ENCODE results near the gene IL6R. TPM values are rescaled to one million over a fixed set of nuclear protein-coding genes. Genes with fewer than 3 reads are reported as not detected.

Gene IL6R
- total RNA-seq, 1 donor from 2014 or later: 0.78 TPM

DNA sequence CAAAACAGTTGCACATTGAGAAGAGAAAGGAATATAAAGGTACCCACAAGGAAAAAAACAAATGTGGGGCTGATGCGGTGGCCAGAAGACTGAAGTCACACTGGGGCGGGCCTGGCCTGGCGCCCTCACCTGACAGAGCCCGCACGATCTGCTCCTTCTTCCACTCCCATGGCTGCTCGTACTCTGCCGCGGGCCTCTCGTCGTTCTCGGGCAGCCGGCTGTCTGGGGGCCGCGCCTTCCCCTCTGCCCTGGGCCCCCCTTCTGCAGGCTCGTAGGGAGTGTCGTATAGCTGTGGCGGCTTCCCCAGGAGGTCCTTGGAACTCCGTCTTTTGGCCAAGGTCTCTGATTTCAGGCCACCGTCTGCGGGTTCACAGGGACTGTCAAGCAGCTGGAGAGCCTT is 83.8 kb downstream of the IL6R start:
- Mint-ChIP-seq H3K27me3 (ENCODE audit: low read depth) (peaks cover 32% of the 10 kb centered on the region), H3K27ac (no peak overlapping the region)
- no peak for DNase-seq (ENCODE audit: low spot score in 2 of 2, unreplicated experiment in 2 of 2)

DNA sequence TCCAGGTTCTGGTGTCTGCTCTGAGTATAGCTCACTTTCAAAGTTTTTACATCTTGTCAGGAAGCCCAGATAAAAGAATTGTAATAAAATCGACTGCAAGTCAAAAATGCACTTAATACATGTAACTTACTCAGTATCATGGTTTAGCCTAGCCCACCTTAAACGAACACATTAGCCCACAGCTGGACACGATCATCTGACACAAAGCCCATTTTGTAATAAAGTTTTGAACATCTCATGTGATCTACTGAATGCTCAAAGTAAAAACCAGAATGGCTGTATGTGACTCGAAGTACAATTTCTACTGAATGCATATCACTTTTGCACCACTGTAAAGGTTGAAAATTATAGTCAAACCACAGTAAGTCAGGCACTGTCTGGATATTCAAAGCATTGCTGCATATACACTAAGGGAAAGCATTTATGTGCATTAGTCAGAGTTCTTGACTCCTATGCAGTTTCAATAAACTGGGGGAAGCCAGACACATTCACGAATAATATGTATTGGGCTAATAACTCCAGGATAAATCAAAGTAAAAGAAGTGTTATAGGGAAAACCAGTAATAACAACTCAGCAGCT is 84.6 kb downstream of the IL6R start:
- no peak overlapping the region for H3K4me3 Mint-ChIP-seq
- H3K27me3 Mint-ChIP-seq (ENCODE audit: low read depth): peaks cover 32% of the 10 kb centered on the region
- no peak overlapping the region for H3K27ac Mint-ChIP-seq
- H3K36me3 Mint-ChIP-seq: no peaks in the 10 kb centered on the region
- no peaks in the 10 kb centered on the region for H3K9me3 Mint-ChIP-seq
- TF ChIP-seq, protein P1, sequence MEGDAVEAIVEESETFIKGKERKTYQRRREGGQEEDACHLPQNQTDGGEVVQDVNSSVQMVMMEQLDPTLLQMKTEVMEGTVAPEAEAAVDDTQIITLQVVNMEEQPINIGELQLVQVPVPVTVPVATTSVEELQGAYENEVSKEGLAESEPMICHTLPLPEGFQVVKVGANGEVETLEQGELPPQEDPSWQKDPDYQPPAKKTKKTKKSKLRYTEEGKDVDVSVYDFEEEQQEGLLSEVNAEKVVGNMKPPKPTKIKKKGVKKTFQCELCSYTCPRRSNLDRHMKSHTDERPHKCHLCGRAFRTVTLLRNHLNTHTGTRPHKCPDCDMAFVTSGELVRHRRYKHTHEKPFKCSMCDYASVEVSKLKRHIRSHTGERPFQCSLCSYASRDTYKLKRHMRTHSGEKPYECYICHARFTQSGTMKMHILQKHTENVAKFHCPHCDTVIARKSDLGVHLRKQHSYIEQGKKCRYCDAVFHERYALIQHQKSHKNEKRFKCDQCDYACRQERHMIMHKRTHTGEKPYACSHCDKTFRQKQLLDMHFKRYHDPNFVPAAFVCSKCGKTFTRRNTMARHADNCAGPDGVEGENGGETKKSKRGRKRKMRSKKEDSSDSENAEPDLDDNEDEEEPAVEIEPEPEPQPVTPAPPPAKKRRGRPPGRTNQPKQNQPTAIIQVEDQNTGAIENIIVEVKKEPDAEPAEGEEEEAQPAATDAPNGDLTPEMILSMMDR (IDR thresholded peaks at IDR 0.05; ENCODE audit: unreplicated experiment): no peak
- DNase-seq (ENCODE audit: low spot score in 2 of 2, unreplicated experiment in 2 of 2): no peak
- H3K4me1 Mint-ChIP-seq: peaks cover 6% of the 10 kb centered on the region

More for the DNA sequence above, 83.8 kb downstream of the IL6R start:
- Mint-ChIP-seq H3K4me3 (no peak overlapping the region), H3K4me1 (peaks cover 6% of the 10 kb centered on the region), H3K36me3 (no peaks in the 10 kb centered on the region), H3K9me3 (no peaks in the 10 kb centered on the region)
- TF ChIP-seq, protein P1 (IDR thresholded peaks at IDR 0.05; ENCODE audit: unreplicated experiment): no peak

DNA sequence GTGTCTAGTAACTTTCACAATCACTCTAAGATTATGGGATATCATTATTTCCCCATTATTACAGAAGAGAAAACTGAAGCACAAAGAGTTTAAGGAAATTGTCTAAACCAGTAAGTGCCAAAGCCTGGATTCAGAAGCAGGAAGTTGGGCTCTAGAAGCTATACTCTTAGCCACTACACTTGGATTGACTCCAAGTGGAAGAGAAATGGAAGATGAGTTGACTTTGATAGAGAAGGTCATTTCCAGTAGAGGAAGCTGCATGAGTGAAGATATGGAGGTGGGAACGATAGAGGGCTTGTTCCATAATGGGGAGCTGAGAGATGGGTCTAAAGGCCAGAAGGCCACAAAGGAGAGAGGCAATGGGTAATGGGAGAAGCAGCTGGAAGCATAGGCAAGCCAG is 85.2 kb downstream of the IL6R start:
- H3K4me1 Mint-ChIP-seq: peaks cover 6% of the 10 kb centered on the region
- H3K27ac Mint-ChIP-seq: no peak overlapping the region
- TF ChIP-seq, protein P1 (IDR thresholded peaks at IDR 0.05; ENCODE audit: unreplicated experiment): no peak
- H3K27me3 Mint-ChIP-seq (ENCODE audit: low read depth): peaks cover 32% of the 10 kb centered on the region
- no peaks in the 10 kb centered on the region for H3K36me3 Mint-ChIP-seq
- no peak overlapping the region for H3K4me3 Mint-ChIP-seq
- no peak for DNase-seq (ENCODE audit: low spot score in 2 of 2, unreplicated experiment in 2 of 2)
- H3K9me3 Mint-ChIP-seq: no peaks in the 10 kb centered on the region

DNA sequence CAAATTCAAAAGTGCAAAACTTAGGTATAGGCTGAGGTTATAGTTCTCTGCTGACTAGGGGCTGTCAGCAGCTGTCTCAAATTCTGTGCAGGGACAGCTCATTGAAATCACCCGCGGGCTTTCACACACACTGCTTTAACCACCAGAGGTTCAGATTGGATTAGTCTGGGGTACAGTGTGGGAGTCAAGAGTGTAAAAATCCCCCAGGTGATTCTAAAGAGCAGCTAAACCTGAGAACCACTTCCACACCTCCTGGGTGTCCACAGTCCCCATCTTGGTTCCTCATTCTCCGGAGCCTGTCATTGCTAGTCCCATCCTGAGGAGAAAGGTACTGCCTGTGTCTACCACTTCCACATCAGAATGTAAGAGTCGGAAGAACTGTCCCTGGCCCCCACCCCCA is 87.0 kb downstream of the IL6R start:
- Mint-ChIP-seq H3K4me1 (peaks cover 9% of the 10 kb centered on the region), H3K36me3 (no peaks in the 10 kb centered on the region), H3K9me3 (no peaks in the 10 kb centered on the region), H3K4me3 (no peak overlapping the region), H3K27me3 (ENCODE audit: low read depth) (peaks cover 41% of the 10 kb centered on the region), H3K27ac (no peak overlapping the region)
- no peak for DNase-seq (ENCODE audit: low spot score in 2 of 2, unreplicated experiment in 2 of 2)
- TF ChIP-seq, protein P1 (IDR thresholded peaks at IDR 0.05; ENCODE audit: unreplicated experiment): no peak

DNA sequence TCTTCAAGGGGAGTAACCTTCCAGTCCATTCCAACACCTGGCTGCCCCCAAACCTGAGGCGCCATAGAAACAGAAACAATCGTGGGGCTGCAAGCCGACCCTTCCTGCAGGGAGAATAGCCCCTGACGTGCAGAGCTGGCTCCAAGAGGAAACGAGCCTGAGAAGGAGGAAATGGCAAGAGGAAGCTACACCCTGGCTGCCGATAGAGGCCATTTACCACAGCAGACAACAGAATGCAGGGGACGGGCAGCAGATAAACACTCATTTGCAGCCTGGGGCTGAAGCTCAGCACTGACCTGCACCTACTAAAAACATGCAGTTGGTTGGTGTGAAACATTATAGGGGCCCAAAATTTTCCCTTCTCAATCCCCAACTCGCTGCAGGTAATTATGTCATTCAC is 88.1 kb downstream of the IL6R start:
- TF ChIP-seq, protein P1 (IDR thresholded peaks at IDR 0.05; ENCODE audit: unreplicated experiment): no peak
- H3K9me3 Mint-ChIP-seq: no peaks in the 10 kb centered on the region
- no peak overlapping the region for H3K4me3 Mint-ChIP-seq
- H3K27me3 Mint-ChIP-seq (ENCODE audit: low read depth): peaks cover 44% of the 10 kb centered on the region
- no peaks in the 10 kb centered on the region for H3K36me3 Mint-ChIP-seq
- no peak overlapping the region for H3K27ac Mint-ChIP-seq
- peaks cover 11% of the 10 kb centered on the region for H3K4me1 Mint-ChIP-seq
- no peak for DNase-seq (ENCODE audit: low spot score in 2 of 2, unreplicated experiment in 2 of 2)

Data from mesothelial cell of epicardium (in vitro differentiated cells).